Measurements from ENCODE around the gene SUSD1. TPM values are rescaled to one million over a fixed set of nuclear protein-coding genes. Genes with fewer than 3 reads are reported as not detected.

The SUSD1 gene
- total and polyA plus RNA-seq, 2 experiments from 2014 or later, result 18.5 to 30.5 TPM

DNA sequence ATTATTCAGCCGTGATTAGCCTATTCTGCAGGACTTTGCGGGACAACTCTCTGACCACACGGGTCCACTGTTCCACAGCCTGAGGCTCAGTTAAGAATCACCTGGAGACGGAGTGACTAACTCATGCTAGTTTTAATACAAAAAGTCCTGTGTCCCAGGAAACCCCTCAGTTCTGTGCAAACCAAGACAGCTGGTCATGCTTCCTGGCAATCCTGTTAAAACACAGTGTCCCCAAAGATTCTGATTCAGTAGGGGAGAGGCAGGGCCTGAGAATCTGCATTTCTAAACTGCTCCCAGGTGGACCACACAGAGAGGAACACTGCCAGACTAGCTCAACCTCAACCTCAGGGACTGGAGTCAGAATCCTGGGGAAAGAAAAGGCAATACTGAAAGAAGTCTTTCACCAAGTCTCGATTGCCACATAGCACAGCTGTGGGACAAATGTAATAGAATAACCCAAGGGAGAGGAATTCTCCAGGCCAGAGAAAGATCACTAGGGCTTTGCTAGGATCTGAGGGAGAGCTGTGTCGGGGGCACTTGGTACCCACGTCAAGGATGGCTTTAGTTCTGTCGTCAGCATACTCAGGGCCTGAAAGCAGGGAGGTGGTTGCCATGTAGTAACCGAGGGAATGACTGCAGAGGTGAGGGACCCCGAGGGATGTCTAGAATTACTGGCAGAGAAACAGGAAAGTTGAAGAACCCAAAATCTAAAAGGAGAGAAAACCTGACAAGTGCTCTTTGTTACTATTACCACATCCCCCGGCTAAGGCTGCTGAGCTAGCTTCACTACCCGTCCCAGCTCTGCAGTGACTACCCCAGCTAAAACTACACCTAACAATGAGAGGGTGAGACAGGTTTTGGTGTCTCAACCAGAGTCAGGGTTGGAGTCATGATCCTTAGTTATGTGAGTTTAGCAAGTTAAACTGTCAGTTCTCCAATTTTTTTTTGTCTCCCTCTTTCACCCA, 8.6 kb downstream of the SUSD1 start:
- Histone ChIP-seq H3K27me3 (no peaks in the 10 kb centered on the region), H3K4me1 (ENCODE audit: insufficient read depth) (peaks cover 63% of the 10 kb centered on the region), H3K9me2 (replicated peaks; ENCODE audit: insufficient read depth) (no peaks in the 10 kb centered on the region), H3K9me3 (ENCODE audit: low read depth) (no peaks in the 10 kb centered on the region), H3K79me2 (peaks cover 64% of the 10 kb centered on the region), H3K4me3 (no peak overlapping the region), H4K20me1 (ENCODE audit: insufficient read depth, poor library complexity, severe bottlenecking) (no peaks in the 10 kb centered on the region), H3K4me2 (peak overlapping the region; percentile 31), H3K27ac (peak overlapping the region; percentile 83), H3K36me3 (replicated peaks; ENCODE audit: insufficient read depth, low read depth) (no peaks in the 10 kb centered on the region), H2AFZ (no peak overlapping the region)
- WGBS (ENCODE audit: low lambda C conversion rate, missing lambda C conversion rate), result 70% methylated on average over 12 of the region's 12 CpGs
- TF ChIP-seq, protein P1, sequence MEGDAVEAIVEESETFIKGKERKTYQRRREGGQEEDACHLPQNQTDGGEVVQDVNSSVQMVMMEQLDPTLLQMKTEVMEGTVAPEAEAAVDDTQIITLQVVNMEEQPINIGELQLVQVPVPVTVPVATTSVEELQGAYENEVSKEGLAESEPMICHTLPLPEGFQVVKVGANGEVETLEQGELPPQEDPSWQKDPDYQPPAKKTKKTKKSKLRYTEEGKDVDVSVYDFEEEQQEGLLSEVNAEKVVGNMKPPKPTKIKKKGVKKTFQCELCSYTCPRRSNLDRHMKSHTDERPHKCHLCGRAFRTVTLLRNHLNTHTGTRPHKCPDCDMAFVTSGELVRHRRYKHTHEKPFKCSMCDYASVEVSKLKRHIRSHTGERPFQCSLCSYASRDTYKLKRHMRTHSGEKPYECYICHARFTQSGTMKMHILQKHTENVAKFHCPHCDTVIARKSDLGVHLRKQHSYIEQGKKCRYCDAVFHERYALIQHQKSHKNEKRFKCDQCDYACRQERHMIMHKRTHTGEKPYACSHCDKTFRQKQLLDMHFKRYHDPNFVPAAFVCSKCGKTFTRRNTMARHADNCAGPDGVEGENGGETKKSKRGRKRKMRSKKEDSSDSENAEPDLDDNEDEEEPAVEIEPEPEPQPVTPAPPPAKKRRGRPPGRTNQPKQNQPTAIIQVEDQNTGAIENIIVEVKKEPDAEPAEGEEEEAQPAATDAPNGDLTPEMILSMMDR (IDR thresholded peaks at IDR 0.05; ENCODE audit: poor library complexity), result peak; percentile 27
- no peak for TF ChIP-seq EZH2 (IDR thresholded peaks at IDR 0.05; ENCODE audit: borderline replicate concordance)
- DNase-seq (ENCODE audit: low spot score), result peak; percentile 58

DNA sequence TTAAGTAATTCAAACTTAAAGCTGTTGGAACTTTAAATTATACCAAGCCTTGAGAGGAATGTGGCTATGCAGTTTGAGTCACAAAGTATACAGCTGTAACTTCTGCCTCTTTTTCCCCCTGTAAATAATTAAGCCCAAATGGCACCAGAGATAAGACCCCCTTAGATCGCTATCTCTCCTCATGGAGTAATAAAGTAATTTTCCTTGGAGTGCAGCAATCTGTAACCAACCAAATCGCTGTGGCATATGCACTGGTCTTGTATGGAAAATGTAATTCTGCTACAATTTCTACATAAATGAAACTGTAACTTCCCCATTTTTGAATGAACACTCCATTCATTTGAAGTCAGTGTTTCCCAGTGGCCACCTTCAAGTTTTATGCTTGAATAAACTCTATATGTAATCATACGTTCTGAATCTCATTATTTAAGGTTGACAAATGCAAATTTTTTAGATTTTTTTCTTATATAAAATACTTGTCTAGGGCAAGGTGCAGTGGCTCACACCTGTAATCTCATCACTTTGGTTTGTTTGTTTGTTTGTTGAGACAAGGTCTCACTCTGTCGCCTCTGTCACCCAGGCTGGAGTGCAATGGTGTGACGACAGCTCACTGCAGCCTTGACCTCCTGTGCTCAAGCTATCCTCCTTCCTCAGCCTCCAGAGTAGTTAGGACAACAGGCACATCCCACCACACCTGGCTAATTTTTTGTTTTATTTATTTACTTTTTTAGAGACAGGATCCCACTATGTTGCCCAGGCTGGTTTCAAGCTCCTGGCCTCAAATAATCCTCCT, 12.3 kb downstream of the SUSD1 start:
- H3K79me2 ChIP-seq, result peaks cover 83% of the 10 kb centered on the region
- DNase-seq (ENCODE audit: low spot score), result peak; percentile 19
- no peaks in the 10 kb centered on the region for H3K9me2 ChIP-seq (replicated peaks; ENCODE audit: insufficient read depth)
- peaks cover 33% of the 10 kb centered on the region for H3K4me1 ChIP-seq (ENCODE audit: insufficient read depth)
- 62% methylated on average over 5 of the region's 5 CpGs for WGBS (ENCODE audit: low lambda C conversion rate, missing lambda C conversion rate)
- no peaks in the 10 kb centered on the region for H3K27me3 ChIP-seq
- H3K4me2 ChIP-seq, result peak overlapping the region; percentile 33
- no peaks in the 10 kb centered on the region for H3K9me3 ChIP-seq (ENCODE audit: low read depth)
- H3K4me3 ChIP-seq, result no peak overlapping the region
- H3K27ac ChIP-seq, result peak overlapping the region; percentile 76
- no peaks in the 10 kb centered on the region for H3K36me3 ChIP-seq (replicated peaks; ENCODE audit: insufficient read depth, low read depth)
- H4K20me1 ChIP-seq (ENCODE audit: insufficient read depth, poor library complexity, severe bottlenecking), result no peaks in the 10 kb centered on the region
- no peak overlapping the region for H2AFZ ChIP-seq
- TF ChIP-seq, protein P1 (IDR thresholded peaks at IDR 0.05; ENCODE audit: poor library complexity), result no peak
- TF ChIP-seq EZH2 (IDR thresholded peaks at IDR 0.05; ENCODE audit: borderline replicate concordance) (no peak), EZH2phosphoT487 (IDR thresholded peaks at IDR 0.05; ENCODE audit: low read depth, severe bottlenecking, unreplicated experiment) (no peak)

DNA sequence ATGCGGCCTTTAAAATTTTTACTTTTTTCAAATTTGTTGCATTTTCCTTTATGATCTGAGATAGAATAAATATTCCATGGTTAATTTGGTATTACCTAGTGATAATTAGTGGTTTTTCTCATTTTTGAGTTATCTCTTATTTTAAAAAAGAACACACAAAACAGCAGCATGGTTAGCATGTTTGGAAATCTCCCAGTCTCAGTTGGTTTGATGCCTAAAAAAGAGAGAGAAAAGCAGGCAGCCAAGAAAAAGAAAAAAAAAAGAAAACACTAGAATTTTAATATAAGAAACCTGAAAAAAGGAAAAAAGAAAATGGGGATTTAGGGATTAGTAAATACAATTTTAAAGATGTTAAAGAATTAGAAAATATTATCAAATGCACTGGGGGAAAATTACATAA, 15.3 kb downstream of the SUSD1 start:
- H3K4me3 ChIP-seq, result no peak overlapping the region
- TF ChIP-seq, protein P1 (IDR thresholded peaks at IDR 0.05; ENCODE audit: poor library complexity), result no peak
- no peak for TF ChIP-seq EZH2phosphoT487 (IDR thresholded peaks at IDR 0.05; ENCODE audit: low read depth, severe bottlenecking, unreplicated experiment)
- TF ChIP-seq EZH2 (IDR thresholded peaks at IDR 0.05; ENCODE audit: borderline replicate concordance), result no peak
- no peaks in the 10 kb centered on the region for H3K36me3 ChIP-seq (replicated peaks; ENCODE audit: insufficient read depth, low read depth)
- DNase-seq (ENCODE audit: low spot score), result no peak
- no peaks in the 10 kb centered on the region for H3K9me3 ChIP-seq (ENCODE audit: low read depth)
- H2AFZ ChIP-seq, result no peak overlapping the region
- no peak overlapping the region for H3K27ac ChIP-seq
- no peaks in the 10 kb centered on the region for H3K27me3 ChIP-seq
- WGBS (ENCODE audit: low lambda C conversion rate, missing lambda C conversion rate), result 93% methylated on average over 1 of the region's 1 CpG
- H3K9me2 ChIP-seq (replicated peaks; ENCODE audit: insufficient read depth), result no peaks in the 10 kb centered on the region
- peaks cover 17% of the 10 kb centered on the region for H3K4me1 ChIP-seq (ENCODE audit: insufficient read depth)
- H4K20me1 ChIP-seq (ENCODE audit: insufficient read depth, poor library complexity, severe bottlenecking), result no peaks in the 10 kb centered on the region
- peaks cover 77% of the 10 kb centered on the region for H3K79me2 ChIP-seq
- H3K4me2 ChIP-seq, result no peak overlapping the region
